ENCODE results near the gene SNX13. TPM values are rescaled to one million over a fixed set of nuclear protein-coding genes. Genes with fewer than 3 reads are reported as not detected.

SNX13 gene
- polyA plus RNA-seq, 4 donors, result 39.2 to 51.3 (median 43.8) TPM

GRCh38 chr7:17792075-17792936 lies 148.0 kb downstream of the SNX13 start:
- DNase-seq (ENCODE audit: low read depth in 4 of 4, low spot score in 2 of 4), result no peak

- no peak for DNase-seq (ENCODE audit: low read depth in 4 of 4, low spot score in 2 of 4)
Observed at GRCh38 chr7:17787257-17787656, 153.0 kb downstream of the SNX13 start.

GRCh38 chr7:17786314-17786852 lies 153.9 kb downstream of the SNX13 start:
- no peak for DNase-seq (ENCODE audit: low read depth in 4 of 4, low spot score in 2 of 4)

- no peak for DNase-seq (ENCODE audit: low read depth in 4 of 4, low spot score in 2 of 4)
Observed at GRCh38 chr7:17782216-17782549, 158.1 kb downstream of the SNX13 start.

- DNase-seq (ENCODE audit: low read depth in 4 of 4, low spot score in 2 of 4), result no peak
Observed at GRCh38 chr7:17781491-17782215, 158.6 kb downstream of the SNX13 start.

GRCh38 chr7:17779381-17779780 lies 160.9 kb downstream of the SNX13 start:
- no peak for DNase-seq (ENCODE audit: low read depth in 4 of 4, low spot score in 2 of 4)

- no peak for DNase-seq (ENCODE audit: low read depth in 4 of 4, low spot score in 2 of 4)
Observed at GRCh38 chr7:17774716-17775288, 165.5 kb downstream of the SNX13 start.

- DNase-seq (ENCODE audit: low read depth in 4 of 4, low spot score in 2 of 4), result no peak
Observed at GRCh38 chr7:17774248-17774647, 166.0 kb downstream of the SNX13 start.

GRCh38 chr7:17773289-17773626 lies 167.0 kb downstream of the SNX13 start:
- DNase-seq (ENCODE audit: low read depth in 4 of 4, low spot score in 2 of 4), result no peak

- no peak for DNase-seq (ENCODE audit: low read depth in 4 of 4, low spot score in 2 of 4)
Observed at GRCh38 chr7:17772581-17773288, 167.6 kb downstream of the SNX13 start.

GRCh38 chr7:17771901-17772408 lies 168.3 kb downstream of the SNX13 start:
- no peak for DNase-seq (ENCODE audit: low read depth in 4 of 4, low spot score in 2 of 4)

GRCh38 chr7:17770710-17771375 lies 169.5 kb downstream of the SNX13 start:
- DNase-seq (ENCODE audit: low read depth in 4 of 4, low spot score in 2 of 4), result no peak

GRCh38 chr7:17769918-17770317 lies 170.4 kb downstream of the SNX13 start:
- peak in 2 of 4 donors; percentile 11 to 50 for DNase-seq (ENCODE audit: low read depth in 4 of 4, low spot score in 2 of 4)

- DNase-seq (ENCODE audit: low read depth in 4 of 4, low spot score in 2 of 4), result no peak
Observed at GRCh38 chr7:17758008-17758407, 182.3 kb downstream of the SNX13 start.

- no peak for DNase-seq (ENCODE audit: low read depth in 4 of 4, low spot score in 2 of 4)
Observed at GRCh38 chr7:17746020-17746530, 194.2 kb downstream of the SNX13 start.

- DNase-seq (ENCODE audit: low read depth in 4 of 4, low spot score in 2 of 4), result no peak
Observed at GRCh38 chr7:17745610-17746009, 194.7 kb downstream of the SNX13 start.

- no peak for DNase-seq (ENCODE audit: low read depth in 4 of 4, low spot score in 2 of 4)
Observed at GRCh38 chr7:17743316-17743715, 197.0 kb downstream of the SNX13 start.

- no peak for DNase-seq (ENCODE audit: low read depth in 4 of 4, low spot score in 2 of 4)
Observed at GRCh38 chr7:17741426-17741825, 198.9 kb downstream of the SNX13 start.

Measured in left renal cortex interstitium (tissue), 4 donors.